GM19023 (cell line): ENCODE results near the gene APBA2.
"Not testable (repeated sequence)": the region's sequence is repeated elsewhere in the genome, so short reads cannot be mapped to it uniquely, and the experiment has no call there.

Source experiments
- ATAC-seq: cut with Tn5 transposase; IDR thresholded peaks from one replicate; pipeline ENCODE4 v1.9.1; 2021; ENCODE audit warnings: mild to moderate bottlenecking, moderate library complexity; ENCODE audit not compliant: unreplicated experiment

The APBA2 gene

DNA sequence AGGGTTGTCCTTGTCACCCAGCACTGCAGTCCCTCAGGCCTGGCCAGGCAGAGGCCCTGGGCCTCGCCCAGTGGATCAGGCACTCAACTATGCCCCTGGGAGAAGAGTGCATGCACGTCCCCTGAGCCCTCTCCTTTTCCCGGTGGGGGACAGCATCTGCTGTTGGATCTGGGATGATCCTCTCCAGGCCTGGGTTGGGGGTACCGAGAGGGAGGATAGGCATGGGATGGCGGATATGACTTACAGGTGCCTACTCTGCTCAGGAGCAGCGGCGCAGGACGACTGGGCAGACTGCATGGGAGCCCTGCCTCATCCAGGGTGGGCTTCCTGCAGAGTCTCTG is 9.0 kb upstream of the APBA2 start:
- ATAC-seq = no peak

GRCh38 chr15:28878209-28878608 is 7.6 kb upstream of the APBA2 start:
- no peak for ATAC-seq

DNA sequence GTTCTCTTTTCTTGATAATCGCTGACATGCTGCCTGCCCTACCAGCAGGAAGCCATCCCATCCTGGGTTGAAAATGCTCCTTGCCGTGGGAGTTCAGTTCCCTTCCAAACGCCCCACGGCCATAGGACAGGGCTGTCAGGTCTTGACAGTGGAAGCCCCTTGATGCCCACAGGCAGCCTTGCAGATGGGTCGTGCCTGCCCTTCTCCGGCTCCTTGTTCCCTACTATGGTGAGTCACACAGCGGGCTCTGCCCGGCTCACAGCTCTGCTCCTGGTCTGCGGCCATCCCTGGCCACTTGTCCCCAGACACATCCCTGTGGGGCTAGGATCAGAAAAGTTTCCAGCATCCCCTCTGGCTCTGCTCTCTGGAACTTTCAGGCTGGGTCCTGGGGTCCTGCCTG is 6.2 kb upstream of the APBA2 start:
- no peak for ATAC-seq

DNA sequence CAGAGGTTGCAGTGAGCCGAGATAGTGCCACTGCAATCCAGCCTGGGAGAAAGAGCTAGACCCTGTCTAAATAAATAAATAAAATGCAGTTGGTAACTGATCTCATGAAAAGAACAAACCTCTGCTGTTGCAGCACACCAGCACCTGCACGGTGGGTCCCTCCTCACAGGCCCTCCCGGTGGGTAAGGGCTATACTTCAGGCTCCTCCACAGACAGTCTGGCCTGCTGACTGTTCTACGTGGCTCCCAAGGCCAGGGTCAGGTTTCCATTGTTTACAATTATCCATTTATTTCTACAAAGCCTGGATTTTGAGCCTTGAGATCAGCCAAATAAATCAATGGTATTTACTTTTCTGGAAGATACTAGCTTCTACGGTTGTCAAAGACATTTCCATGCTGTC is 5.1 kb upstream of the APBA2 start:
- ATAC-seq = no peak

DNA sequence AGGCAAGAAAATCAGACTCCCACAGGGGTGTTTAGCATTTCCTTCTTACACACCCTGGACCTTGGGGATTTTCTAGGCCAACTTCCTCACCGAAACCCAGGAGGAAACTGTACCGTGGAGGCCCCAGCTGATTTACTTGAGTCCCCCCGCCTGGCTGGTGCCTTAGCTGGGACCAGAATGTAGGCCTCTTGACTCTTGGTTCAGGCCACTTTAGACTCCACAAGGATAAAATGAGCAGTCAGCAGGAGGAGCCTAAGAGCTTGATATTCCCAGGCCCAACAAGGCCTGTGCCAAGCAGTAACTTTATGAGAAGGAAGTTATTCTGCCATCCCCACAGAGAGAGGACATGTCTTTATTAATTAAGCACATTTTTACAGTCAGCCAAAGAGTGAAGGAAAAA is 4.6 kb upstream of the APBA2 start:
- no peak for ATAC-seq

DNA sequence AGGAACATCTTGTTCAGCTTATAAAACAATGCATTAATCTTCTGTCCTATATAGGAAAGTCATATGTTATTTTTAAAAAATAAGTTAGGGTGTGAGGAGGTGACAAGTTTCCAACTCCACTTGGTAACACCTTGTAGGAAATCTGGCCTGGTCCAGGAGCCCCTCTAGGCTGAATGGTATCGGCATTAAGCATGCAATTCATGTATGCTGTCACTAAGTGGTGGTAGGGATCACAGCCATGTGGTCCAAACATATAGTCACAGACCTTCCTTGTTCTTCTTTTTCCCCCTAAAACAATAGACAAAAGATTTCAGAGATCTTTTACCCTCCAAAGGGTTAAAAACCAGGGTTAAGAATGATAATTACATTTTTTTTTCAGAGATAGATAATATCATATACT is 4.2 kb upstream of the APBA2 start:
- ATAC-seq = no peak

DNA sequence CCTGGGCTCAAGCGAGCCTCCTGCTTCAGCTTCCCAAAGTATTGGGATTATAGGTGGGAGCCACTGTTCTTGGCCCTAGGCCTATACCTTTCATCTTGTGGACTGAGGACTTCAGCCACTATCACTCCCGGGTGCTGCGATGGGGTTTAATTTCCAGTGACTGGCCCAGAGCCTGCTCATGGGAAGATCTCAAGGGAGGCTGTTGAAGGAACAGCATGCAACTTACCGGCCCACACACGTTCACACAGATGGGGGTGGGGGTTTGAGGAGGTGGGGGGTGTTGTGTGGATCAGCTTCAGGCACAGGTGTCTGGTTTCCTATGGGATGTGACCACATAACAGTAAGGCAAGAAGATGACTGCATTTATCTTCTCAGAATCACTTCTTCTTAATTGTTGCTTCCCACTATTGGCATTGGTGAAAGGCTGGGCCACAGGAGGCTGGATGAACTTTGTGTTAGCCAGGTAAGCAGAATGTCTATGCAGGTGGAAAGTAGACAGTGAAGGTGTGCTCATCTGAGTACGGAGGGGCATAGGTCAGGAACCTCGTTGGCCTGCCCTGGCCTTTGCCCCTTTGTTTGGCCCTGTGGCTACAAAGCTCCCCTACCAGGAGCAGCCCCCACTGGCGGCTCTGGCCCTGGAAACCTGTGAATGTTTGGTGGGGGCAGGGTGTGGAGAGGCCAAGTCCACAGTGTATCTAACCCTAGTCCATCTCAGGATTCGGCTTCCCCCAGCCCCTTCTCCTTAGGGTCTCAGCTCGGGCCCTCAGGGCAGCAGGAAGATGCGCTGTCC is 1.4 kb upstream of the APBA2 start:
- no peak for ATAC-seq

GRCh38 chr15:28885128-28885629 is 595 bp upstream of the APBA2 start:
- no peak for ATAC-seq

DNA sequence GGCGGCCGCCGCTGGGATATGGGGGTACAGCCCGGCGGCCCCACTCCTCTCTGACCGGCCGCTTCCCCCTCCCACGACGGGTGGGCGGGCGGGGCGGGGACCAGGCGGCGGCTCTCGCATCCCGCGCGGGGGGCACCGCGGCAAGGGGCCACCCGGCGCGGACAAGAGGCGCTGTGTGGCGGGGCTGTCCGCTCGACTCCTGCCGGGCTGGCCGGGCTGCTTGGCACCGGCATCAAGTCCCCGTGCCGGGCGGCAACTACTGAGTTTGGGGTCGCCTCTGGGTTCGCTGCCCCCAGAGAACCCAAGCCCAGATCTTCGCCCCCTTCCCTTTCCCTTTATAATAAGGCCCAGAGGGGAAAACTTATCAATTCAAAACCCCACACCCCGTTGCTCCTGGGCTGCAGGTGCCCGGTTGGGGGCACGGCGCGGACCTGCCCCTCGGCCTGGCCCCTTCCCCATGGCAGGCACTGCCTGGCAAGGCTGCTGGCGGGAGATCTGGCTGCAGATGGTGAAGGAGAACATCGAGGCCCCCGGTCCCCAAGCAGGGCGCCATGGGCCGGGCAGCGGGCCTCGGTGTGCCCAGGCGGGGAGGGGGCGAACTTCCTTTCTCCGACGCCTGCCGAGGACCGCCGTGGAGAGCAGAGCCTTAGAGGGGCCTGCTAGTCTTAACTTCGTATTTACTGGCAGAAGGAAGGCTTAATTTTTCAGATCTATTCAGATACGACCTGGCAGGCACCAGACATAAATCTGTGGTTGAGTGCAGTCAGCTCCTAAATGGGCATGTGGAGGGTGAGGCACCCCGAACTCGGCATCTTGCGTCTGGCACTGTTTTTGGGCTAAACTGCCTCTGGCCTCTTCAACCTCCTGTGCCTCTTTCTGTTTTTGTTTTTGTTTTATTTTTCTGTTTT is 911 bp downstream of the APBA2 start:
- no peak for ATAC-seq

- ATAC-seq = no peak
Observed at GRCh38 chr15:28887339-28888174, 1.8 kb downstream of the APBA2 start.

GRCh38 chr15:28888302-28888894 is 2.6 kb downstream of the APBA2 start:
- no peak for ATAC-seq

GRCh38 chr15:28888900-28889299 is 3.1 kb downstream of the APBA2 start:
- ATAC-seq = no peak

DNA sequence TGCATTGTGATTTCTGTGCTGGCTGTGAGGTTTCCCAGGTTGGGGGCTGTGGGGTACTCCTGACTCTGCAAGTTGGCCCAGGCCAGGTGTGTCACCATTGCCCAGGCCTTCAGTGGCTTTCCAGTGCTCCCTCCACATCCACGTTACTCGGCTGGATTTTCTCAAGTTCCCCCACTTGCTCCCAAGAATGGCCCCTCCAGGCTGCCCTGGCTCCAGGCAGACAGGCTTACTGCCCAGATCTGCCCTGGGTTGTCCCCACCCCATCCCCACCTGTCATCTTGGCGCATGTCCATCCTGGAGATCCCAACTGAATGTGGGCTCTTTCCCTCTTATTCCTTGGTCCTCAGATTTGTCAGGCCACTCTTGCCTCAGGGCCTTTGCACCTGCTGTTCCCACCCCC is 3.6 kb downstream of the APBA2 start:
- no peak for ATAC-seq

GRCh38 chr15:28889871-28890270 is 4.1 kb downstream of the APBA2 start:
- not testable (repeated sequence) for ATAC-seq

DNA sequence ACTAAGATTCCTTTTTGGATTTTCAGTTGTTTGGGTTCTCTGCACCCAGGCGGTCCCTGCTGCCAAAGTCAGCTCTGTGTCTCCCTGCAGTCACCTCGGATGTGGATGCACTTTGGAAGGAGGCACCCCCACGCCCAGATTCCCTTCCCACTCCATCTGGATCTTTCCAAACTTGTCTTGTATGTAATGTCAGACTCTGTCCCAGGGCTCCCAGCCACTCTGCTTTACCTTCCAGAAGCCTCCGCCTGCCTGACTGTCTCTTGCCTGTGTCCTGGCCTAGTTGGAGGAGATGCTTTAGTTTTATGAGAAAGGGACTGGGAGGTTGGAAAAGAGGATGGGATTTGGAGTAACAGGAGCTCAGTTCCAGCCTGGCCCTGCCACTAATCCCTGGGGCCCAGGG is 4.5 kb downstream of the APBA2 start:
- ATAC-seq = not testable (repeated sequence)

DNA sequence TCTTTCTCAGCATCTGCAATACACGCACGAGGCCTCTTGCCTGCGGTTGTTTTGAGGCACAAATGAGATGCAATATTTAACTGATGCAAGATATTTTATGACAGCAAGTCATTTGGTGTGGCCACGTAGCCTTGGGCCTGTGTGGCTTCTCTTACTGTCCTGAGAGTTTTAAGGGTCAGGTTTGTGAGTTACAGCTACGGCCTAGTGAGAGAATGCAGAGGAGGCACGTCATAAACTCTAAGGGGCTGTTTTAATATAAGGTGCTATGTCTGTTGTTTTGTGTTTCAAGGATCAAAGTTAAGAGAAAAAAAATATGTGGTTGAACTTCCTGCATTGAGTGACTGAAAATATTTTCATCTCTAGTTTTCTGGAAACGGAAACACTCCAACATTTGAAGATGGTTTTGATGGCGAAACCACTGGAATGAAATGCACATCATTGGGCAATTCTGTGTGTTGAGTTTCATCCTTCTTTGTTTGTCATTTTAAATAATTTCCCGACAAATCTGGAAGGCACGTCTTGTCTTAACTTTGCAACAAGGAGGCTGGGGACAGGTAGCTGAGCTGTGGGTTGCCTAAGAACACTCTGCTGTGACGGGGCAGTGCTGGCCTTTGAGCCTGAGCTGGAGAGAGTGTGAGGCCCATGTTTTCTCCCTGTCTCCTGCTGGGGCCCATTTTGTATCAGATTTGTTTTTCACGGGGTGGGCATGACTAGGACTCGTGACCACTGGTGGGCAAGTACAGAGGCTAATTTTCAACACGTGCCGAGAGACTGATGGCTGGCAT is 5.1 kb downstream of the APBA2 start:
- no peak for ATAC-seq

DNA sequence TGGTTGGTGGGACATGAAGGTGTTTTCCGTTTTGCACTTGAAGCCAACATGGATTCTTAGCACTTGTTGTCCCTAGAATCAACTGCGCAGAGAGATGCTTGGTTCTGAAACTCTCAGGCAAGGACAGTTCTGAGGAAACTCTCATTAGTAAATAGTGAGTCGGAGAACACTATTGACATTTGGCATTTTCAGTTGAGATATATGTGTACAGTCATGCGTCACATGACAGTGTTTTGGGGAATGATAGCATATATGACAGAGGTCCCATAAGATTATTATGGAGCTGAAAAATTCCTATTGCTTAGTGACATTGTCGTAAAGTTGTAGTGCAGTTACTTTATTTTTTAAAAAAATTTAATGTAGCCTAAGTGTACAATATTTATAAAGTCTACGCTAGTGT is 5.8 kb downstream of the APBA2 start:
- ATAC-seq = no peak

DNA sequence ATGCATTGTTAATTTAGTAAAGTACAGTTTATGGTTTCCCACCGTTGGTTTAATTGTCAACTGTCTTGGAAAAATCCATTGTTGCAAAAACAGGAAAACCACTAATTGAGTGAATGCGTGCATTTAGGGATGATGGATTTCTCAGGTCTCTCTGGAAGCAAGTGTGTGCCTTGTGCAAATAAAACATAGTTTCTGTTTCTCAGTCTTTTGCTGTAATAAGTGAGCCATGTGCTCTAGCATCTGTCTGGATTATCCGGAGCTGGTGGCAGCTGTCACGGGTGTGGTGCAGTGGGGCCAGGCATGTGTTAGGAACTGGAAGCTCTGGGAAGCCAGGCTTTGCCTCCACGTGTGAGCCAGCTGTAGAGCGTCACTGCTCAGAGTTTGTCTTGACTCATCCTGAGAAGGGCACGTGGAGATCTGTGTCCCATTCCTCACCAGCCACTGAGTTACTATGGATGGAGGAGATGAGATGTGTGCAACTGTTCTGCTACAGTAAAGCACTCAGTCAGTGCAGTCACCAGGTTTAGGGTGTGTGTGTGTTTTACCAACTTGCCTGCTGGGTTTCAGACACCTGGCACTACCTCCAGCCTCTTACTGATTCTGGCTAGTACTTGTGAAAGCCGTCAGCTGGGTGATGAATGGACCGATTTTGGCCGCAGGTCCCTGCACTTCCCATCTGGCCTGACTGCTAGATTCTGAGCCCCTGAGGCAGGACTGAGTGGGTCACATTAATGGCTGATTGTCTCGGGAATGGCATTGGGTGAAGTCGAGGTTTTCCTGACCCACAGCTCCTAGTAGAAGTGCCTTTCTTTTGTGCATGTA is 7.2 kb downstream of the APBA2 start:
- ATAC-seq = no peak

DNA sequence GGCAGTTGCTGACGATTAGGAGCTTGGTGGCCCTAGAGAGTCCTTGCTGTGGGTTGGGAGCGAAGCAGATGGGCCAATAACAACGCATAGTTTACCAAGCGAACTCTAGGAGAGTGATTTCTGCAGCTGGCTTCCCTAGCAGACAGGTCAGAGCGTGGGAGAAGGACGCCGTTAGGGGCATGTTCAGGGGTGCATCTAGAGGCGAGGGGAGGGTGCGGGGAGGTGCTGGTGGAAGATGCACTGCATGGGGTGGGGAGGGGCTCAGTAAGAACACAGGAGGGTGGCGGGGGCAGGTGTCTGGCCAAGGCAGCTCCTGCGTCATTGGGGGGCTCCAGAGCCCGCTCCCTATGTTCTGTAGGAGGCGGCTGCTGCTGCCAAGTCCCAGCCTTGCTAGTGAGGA is 8.9 kb downstream of the APBA2 start:
- no peak for ATAC-seq
